Embryonic facial prominence (tissue), 1 donor: ENCODE measurements around the gene SNAPC2.

Experiments used
- DNase-seq: peaks from one replicate; pipeline ENCODE4 v3.0.0-alpha.2; 2016; ENCODE audit errors: extremely low spot score

SNAPC2 gene

DNA sequence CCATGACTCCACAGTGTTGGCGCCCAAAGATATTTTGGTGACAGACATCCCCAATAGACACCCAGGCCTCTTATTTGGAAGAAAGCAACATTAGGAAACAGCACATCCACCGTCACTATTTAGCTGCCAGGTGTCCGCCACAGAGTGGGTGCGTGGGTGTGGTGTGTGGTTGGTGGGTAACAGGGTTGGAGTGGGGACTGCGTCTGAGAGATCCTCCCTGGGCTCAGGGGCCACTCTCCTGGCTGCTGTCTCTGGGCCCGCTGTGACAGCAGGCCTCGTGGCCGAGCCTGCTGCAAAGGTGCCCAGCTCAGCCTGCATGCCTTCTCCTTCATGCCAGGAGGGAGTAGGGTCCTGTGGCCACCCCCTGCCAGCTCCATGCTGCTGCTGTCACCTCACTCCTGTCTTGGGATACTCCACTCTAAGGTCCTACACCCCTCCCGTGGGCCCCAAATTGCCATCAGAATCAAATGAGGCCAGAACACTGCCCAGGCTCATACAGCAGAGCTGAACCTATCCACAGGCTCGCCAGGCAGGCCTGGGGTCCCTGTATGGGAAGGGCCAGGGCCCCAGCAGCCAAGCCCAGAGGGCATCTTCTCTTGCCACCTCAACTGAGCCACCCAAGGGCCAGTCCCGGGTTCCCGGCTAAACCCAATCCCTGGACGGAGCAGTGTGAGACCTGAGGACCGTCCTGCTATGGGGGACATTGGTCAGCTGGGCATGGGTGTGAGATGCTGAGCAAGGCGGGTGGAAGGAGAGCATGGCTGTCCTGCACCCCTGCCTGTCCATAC, 48.1 kb downstream of the SNAPC2 start:
- no peak for DNase-seq

DNA sequence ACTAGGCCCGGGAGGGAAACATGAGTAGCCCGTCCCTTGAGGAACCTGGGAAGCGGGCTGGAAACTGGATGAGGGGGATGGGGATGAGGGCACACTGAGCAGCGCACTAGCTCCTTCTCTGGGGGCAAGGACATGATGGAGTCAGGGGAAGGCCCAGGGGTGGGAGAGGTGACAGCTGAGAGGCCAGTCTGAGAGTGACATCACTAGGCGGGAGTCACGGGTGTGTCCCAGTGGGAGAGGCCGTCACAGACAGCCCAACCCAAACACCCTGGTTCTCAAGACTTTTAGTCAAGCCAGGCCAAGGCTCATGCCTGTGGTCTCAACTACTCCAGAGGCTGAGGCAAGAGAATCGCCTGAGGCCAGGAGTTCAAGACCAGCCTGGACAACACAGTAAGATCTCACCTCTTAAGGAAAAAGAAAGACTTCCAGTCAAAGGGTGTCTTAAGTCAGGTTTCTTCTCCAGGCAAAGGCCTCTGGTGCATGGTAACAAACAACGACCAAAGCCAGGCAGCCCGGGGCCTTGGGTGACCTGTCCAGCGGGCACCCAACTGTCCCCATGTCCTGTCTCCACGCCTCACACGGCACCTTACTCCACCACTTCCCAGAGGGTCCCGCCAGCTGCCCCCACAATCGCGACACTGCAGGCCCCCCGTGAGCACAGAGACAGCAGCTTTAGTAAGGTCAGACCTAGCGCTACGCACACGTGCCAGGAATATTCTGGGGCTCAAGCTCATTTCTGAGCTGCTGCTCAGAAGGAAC, 48.8 kb downstream of the SNAPC2 start:
- DNase-seq: no peak

DNA sequence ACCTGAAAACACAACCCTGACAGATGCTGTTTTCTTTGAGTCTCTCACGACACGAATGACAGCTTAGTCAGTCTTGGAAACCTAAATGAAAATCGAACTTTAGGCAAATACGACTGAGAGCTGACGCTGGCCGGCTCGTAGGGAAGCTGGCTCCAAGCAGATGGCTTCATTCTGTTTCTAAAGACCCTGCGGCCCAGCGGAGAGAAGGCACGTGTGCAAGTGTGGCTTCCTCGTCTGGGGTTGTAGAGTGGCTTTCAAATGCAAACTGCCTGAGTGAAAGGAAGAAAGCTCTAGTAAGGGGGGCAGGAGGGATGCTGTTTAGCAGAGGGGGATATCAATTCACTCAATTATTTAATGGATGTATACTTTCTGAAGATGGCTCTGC, 49.4 kb downstream of the SNAPC2 start:
- no peak for DNase-seq

DNA sequence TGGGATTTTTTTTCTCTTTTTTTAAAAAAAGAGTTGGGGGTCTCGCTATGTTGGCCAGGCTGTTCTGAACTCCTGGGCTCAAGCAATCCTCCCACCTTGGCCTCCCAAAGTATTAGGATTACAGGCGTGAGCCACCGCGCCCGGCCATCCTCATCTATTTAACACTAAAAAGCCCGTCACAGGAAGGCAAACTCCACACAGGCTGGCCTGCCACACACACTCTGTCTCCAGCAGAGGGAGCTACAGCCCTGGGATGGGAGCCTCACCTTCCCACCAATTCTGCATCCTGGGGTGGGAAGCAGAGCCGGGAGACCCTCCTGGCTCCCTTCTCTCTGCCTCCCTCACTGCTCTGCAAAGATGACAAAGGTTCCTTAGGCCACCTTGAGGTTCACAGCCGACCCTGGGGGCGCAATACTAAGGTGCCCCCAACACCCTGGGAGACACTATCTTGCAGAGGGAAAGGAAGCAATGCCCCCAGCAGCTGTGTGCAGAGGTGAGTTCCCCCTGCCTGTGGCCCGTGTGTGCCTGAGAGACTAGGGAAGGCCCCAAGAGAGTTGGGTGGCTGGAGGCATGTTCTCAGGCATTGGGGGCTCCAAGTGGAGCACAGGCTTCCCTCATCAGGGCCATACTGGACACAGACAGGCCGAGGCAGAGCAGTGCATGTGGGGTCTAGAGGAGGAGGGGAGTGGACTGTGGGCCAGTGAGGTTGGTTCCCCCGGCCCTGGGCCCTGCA, 50.7 kb downstream of the SNAPC2 start:
- no peak for DNase-seq

DNA sequence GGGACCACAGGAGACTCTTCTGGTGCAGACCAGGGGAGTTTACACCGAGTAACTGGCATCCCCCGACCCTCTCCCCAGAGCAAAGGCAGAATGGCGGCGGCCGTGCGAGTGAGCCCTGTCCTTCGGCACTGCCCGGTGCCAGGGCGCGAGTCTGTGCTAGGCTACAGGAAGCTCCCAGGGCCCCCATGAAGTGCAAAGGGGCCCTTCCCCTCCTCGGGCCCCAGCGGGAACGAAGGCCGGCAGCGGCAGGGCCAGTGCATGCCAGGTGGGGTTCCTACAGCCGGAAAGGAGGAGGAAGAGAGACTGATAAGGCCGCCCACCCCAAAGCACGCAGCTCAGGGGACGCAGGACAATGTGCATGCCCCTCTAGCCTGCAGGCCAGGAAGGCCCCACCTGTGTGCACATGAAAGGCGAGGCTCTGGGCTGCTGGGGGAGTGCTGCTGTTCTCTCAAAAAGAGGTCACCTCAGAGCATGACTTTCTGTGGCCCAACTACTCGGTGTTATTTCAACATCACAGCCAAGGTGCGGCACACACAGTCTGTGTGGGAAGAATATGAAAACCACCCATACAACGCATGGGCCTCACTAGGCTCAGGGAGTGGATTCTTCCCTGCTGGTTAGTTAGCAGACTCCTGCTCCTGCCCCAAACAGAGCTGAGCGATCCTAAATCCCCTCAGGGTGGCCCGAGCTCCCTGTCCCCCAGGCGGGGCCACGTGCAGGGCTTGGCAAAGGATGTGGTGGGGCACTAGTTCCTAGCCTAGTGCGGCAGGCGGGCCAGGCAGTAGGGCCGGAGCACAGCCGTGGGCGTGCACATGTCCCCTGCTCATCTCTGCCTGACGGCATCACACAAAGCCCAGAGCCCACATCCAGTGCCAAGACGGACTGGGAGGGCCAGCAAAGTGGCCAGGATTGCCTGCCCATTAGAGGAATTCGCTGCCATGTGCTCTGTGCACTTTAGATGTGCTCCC, 51.7 kb downstream of the SNAPC2 start:
- DNase-seq: no peak
